ENCODE results near the gene IGF1R. TPM values are rescaled to one million over a fixed set of nuclear protein-coding genes. Genes with fewer than 3 reads are reported as not detected.

Gene IGF1R
- total and polyA plus RNA-seq, 2 of the 8 experiments (the other 6 are each of a cell fraction or from before 2014, with no cell fraction given), result 32.9 to 109 TPM

- no peak overlapping the region for H4K91ac ChIP-seq (replicated peaks; ENCODE audit: insufficient read length, low read length)
- H4K20me1 ChIP-seq (replicated peaks in 1 of 2; ENCODE audit: control insufficient read depth in 1 of 2, insufficient read depth in 2 of 2, low read length in 2 of 2), result peaks cover 18 to 24% of the 10 kb centered on the region in 2 experiments
- no peaks in the 10 kb centered on the region for H3K23me2 ChIP-seq (ENCODE audit: low read depth, low read length)
- no peak overlapping the region for H3K27ac ChIP-seq (ENCODE audit: low read depth, low read length)
- no peak overlapping the region for H3K23ac ChIP-seq (ENCODE audit: insufficient read length)
- H3K4ac ChIP-seq (replicated peaks; ENCODE audit: insufficient read length, low read depth, low read length), result no peak overlapping the region
- H2BK120ac ChIP-seq (replicated peaks; ENCODE audit: low read depth, low read length), result no peak overlapping the region
- no peak overlapping the region for H3K18ac ChIP-seq (ENCODE audit: extremely low read depth, low read length)
- H3K4me3 ChIP-seq (ENCODE audit: extremely low read depth in 1 of 4, insufficient read depth in 2 of 4, low read depth in 3 of 4, low read length in 4 of 4), result no peak overlapping the region
- no peaks in the 10 kb centered on the region for H3K27me3 ChIP-seq (replicated peaks in 1 of 4; ENCODE audit: control insufficient read depth in 3 of 4, extremely low read depth in 1 of 4, insufficient read depth in 3 of 4, low read length in 3 of 4)
- no peak overlapping the region for H2AFZ ChIP-seq (ENCODE audit: low read length)
- peaks cover 5 to 14% (median 10%) of the 10 kb centered on the region in 4 experiments; a peak in 6 of 7 replicates for H3K4me1 ChIP-seq (replicated peaks in 1 of 4; ENCODE audit: control insufficient read depth in 3 of 4, insufficient read depth in 4 of 4, low read length in 3 of 4)
- peaks cover 20% of the 10 kb centered on the region for H3K79me1 ChIP-seq (ENCODE audit: low read depth, low read length)
- no peak overlapping the region for H2BK15ac ChIP-seq (ENCODE audit: low read length)
- FAIRE-seq (no peak), DNase-seq (ENCODE audit: low read depth in 1 of 2, low spot score in 2 of 2) (no peak)
- ChIA-PET CTCF (ENCODE audit: partially characterized antibody) (interaction anchor here (1.3 kb wide), 1 partner anchor 14 kb away, joined by 6 read pairs; no protein-coding TSS in a partner anchor), POLR2A (ENCODE audit: partially characterized antibody) (no interaction called here)
- no peak overlapping the region for H4K5ac ChIP-seq (ENCODE audit: insufficient read length, low read depth, low read length)
- no peak overlapping the region for H4K8ac ChIP-seq (ENCODE audit: extremely low read depth, insufficient read depth, low read length)
- no peak overlapping the region for H2BK12ac ChIP-seq (ENCODE audit: low read depth, low read length)
- no peak overlapping the region for H2BK20ac ChIP-seq (ENCODE audit: low read length)
- no peak overlapping the region for H3K9ac ChIP-seq (replicated peaks in 1 of 4; ENCODE audit: extremely low read depth in 1 of 4, low read depth in 3 of 4, low read length in 3 of 4)
- H3K4me2 ChIP-seq (ENCODE audit: insufficient read depth in 1 of 2, low read depth in 2 of 2, low read length in 2 of 2), result no peak overlapping the region
- 91% methylated on average over 2 of the region's 2 CpGs; no CpG with 5 or more reads in 1 of the 2 experiments for WGBS, 2 experiments (ENCODE audit: extremely low coverage in 1 of 2, insufficient coverage in 1 of 2, insufficient read length in 1 of 2, insufficient replicate concordance in 2 of 2, low coverage in 1 of 2, low lambda C conversion rate in 2 of 2, missing lambda C conversion rate in 1 of 2)
- H3K56ac ChIP-seq (replicated peaks; ENCODE audit: insufficient read length, low read depth, low read length), result no peak overlapping the region
- H2AK5ac ChIP-seq (ENCODE audit: low read depth, low read length), result no peak overlapping the region
- peaks cover 0 to 4% of the 10 kb centered on the region in 2 experiments; a peak in 1 of 4 replicates for H3K9me3 ChIP-seq (ENCODE audit: insufficient read depth in 2 of 2, low read depth in 1 of 2, low read length in 1 of 2)
- no peak overlapping the region for H3K14ac ChIP-seq (ENCODE audit: insufficient read length)
- H2BK5ac ChIP-seq (ENCODE audit: low read depth, low read length), result no peak overlapping the region
- H3K36me3 ChIP-seq (ENCODE audit: control insufficient read depth in 2 of 4, insufficient read depth in 4 of 4, low read length in 3 of 4), result no peaks in the 10 kb centered on the region
- peaks cover 17 to 96% of the 10 kb centered on the region in 2 experiments for H3K79me2 ChIP-seq (ENCODE audit: control insufficient read depth in 1 of 2, insufficient read depth in 2 of 2, low read length in 2 of 2)
- peak; percentile 82 for TF ChIP-seq SRF (IDR thresholded peaks at IDR 0.05; ENCODE audit: low read depth, low read length)
Measured at GRCh38 chr15:98764291-98764690, 116.0 kb downstream of the IGF1R start.
